ENCODE results near the gene C2orf49.

DNA sequence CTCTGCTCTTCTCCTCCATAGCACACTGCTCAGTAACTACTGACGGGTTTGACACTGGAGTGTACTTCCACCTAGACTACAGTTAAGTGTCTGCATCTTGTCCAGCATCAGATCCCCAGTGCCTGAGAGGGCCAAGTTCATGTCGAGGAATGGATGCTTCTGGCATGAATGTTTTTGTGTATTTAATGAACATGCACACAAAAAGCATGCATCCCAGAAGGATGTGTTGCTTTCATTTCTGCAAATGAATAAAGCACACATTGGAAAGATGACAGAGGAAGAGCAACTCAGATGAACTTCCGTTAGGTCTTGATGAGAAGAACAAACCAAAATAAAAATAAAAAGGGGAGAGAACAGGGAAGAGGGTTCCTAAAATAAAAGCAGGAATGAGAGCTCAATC, 27.9 kb downstream of the C2orf49 start:
- TF ChIP-seq CTCF (IDR thresholded peaks at IDR 0.05; ENCODE audit: control extremely low read depth in 1 of 3, insufficient read depth in 1 of 3, low read depth in 1 of 3, low read length in 3 of 3) (no peak), PHF8 (conservative IDR thresholded peaks at IDR 0.05; ENCODE audit: low read depth, low read length) (no peak)
- TF ChIP-seq, protein P1, sequence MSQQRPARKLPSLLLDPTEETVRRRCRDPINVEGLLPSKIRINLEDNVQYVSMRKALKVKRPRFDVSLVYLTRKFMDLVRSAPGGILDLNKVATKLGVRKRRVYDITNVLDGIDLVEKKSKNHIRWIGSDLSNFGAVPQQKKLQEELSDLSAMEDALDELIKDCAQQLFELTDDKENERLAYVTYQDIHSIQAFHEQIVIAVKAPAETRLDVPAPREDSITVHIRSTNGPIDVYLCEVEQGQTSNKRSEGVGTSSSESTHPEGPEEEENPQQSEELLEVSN (IDR thresholded peaks at IDR 0.05): no peak

Data from H1 (cell line).